Right hindlimb (tissue), 1 donor: ENCODE measurements around the gene CEP83.

Experiments used
- DNase-seq: peaks from one replicate; pipeline ENCODE4 v3.0.0-alpha.2; 2018

CEP83 gene

GRCh38 chr12:94265966-94266745 lies 193.5 kb downstream of the CEP83 start:
- DNase-seq, result peak; percentile 49

GRCh38 chr12:94265539-94265938 lies 194.1 kb downstream of the CEP83 start:
- DNase-seq, result no peak

GRCh38 chr12:94264736-94265485 lies 194.8 kb downstream of the CEP83 start:
- DNase-seq, result peak; percentile 54

GRCh38 chr12:94263905-94264561 lies 195.6 kb downstream of the CEP83 start:
- DNase-seq, result peak; percentile 88

GRCh38 chr12:94263011-94263811 lies 196.5 kb downstream of the CEP83 start:
- DNase-seq, result no peak

- DNase-seq, result peak; percentile 91
Measured at GRCh38 chr12:94262228-94263010, 197.2 kb downstream of the CEP83 start.

- DNase-seq, result no peak
Measured at GRCh38 chr12:94261786-94262185, 197.9 kb downstream of the CEP83 start.

GRCh38 chr12:94261119-94261518 lies 198.5 kb downstream of the CEP83 start:
- DNase-seq, result no peak

GRCh38 chr12:94260717-94261116 lies 198.9 kb downstream of the CEP83 start:
- DNase-seq, result no peak

- DNase-seq, result no peak
Measured at GRCh38 chr12:94260017-94260416, 199.7 kb downstream of the CEP83 start.

- no peak for DNase-seq
Measured at GRCh38 chr12:94258593-94258992, 201.1 kb downstream of the CEP83 start.
